Measurements from ENCODE around the gene SLC25A38. TPM values are rescaled to one million over a fixed set of nuclear protein-coding genes. Genes with fewer than 3 reads are reported as not detected.

SLC25A38 gene
- total and polyA plus RNA-seq, 9 of the 15 experiments (the other 6 are each of a cell fraction or from before 2014, with no cell fraction given), result 13.5 to 51.1 (median 30.6) TPM

DNA sequence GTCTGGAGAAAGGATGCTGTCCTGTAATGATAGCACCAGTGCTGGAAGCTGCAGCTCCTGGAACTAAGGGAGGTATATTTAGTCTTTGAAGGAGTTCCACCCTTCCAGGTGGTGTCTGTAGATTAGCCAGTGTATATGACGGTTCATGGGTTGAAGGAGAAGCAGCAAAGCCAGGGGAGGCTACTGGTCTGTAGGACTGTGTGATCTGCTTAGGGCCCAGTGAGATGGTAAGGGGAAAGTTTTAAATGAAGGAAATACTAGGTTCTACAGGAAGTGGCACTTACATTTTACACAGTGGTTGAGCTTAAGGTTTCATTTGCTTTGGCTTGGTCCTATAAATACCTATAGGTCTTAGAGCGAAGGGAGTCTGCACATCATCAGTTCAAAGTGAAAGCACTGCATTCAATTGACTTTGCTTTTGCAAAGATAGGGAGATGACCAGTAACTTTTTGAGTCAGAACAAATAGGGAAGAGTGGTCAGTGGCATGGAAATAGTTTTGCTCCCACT, 5.6 kb downstream of the SLC25A38 start (continued):
- TF ChIP-seq, protein P1, sequence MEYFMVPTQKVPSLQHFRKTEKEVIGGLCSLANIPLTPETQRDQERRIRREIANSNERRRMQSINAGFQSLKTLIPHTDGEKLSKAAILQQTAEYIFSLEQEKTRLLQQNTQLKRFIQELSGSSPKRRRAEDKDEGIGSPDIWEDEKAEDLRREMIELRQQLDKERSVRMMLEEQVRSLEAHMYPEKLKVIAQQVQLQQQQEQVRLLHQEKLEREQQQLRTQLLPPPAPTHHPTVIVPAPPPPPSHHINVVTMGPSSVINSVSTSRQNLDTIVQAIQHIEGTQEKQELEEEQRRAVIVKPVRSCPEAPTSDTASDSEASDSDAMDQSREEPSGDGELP (CRISPR knock-in tag; IDR thresholded peaks at IDR 0.05; ENCODE audit: borderline replicate concordance), result no peak
- TF ChIP-seq, protein P2, sequence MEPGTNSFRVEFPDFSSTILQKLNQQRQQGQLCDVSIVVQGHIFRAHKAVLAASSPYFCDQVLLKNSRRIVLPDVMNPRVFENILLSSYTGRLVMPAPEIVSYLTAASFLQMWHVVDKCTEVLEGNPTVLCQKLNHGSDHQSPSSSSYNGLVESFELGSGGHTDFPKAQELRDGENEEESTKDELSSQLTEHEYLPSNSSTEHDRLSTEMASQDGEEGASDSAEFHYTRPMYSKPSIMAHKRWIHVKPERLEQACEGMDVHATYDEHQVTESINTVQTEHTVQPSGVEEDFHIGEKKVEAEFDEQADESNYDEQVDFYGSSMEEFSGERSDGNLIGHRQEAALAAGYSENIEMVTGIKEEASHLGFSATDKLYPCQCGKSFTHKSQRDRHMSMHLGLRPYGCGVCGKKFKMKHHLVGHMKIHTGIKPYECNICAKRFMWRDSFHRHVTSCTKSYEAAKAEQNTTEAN (CRISPR knock-in tag; IDR thresholded peaks at IDR 0.05), result no peak
- TF ChIP-seq PCBP2 (IDR thresholded peaks at IDR 0.05; ENCODE audit: low read depth, low read length, poor library complexity, severe bottlenecking) (no peak), PYGO2 (tag; IDR thresholded peaks at IDR 0.05) (no peak), HNRNPL (IDR thresholded peaks at IDR 0.05; ENCODE audit: low read depth, low read length) (no peak), POU5F1 (IDR thresholded peaks at IDR 0.05; ENCODE audit: borderline replicate concordance, low read depth, low read length, partially characterized antibody) (no peak), GATA2 (CRISPR knock-in tag; IDR thresholded peaks at IDR 0.05) (peak; percentile 61; the same call in 1 of the 2 replicates), TEAD1 (CRISPR knock-in tag; IDR thresholded peaks at IDR 0.05) (no peak), ZFX (CRISPR knock-in tag; IDR thresholded peaks at IDR 0.05) (no peak), RBM17 (IDR thresholded peaks at IDR 0.05; ENCODE audit: borderline replicate concordance, low read depth, low read length) (no peak), FOXJ2 (tag; IDR thresholded peaks at IDR 0.05) (no peak), FOXJ3 (CRISPR knock-in tag; IDR thresholded peaks at IDR 0.05) (no peak), DACH1 (IDR thresholded peaks at IDR 0.05; ENCODE audit: partially characterized antibody) (no peak), SPI1 (IDR thresholded peaks at IDR 0.05; ENCODE audit: borderline replicate concordance, low read depth, low read length) (no peak)
- TF ChIP-seq, protein P3, sequence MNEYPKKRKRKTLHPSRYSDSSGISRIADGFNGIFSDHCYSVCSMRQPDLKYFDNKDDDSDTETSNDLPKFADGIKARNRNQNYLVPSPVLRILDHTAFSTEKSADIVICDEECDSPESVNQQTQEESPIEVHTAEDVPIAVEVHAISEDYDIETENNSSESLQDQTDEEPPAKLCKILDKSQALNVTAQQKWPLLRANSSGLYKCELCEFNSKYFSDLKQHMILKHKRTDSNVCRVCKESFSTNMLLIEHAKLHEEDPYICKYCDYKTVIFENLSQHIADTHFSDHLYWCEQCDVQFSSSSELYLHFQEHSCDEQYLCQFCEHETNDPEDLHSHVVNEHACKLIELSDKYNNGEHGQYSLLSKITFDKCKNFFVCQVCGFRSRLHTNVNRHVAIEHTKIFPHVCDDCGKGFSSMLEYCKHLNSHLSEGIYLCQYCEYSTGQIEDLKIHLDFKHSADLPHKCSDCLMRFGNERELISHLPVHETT (CRISPR knock-in tag; conservative IDR thresholded peaks at IDR 0.05 in 1 of 2, IDR thresholded peaks at IDR 0.05 in 1 of 2), result no peak
- TF ChIP-seq, protein P4, sequence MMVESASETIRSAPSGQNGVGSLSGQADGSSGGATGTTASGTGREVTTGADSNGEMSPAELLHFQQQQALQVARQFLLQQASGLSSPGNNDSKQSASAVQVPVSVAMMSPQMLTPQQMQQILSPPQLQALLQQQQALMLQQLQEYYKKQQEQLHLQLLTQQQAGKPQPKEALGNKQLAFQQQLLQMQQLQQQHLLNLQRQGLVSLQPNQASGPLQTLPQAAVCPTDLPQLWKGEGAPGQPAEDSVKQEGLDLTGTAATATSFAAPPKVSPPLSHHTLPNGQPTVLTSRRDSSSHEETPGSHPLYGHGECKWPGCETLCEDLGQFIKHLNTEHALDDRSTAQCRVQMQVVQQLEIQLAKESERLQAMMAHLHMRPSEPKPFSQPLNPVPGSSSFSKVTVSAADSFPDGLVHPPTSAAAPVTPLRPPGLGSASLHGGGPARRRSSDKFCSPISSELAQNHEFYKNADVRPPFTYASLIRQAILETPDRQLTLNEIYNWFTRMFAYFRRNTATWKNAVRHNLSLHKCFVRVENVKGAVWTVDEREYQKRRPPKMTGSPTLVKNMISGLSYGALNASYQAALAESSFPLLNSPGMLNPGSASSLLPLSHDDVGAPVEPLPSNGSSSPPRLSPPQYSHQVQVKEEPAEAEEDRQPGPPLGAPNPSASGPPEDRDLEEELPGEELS (CRISPR knock-in tag; IDR thresholded peaks at IDR 0.05; ENCODE audit: borderline replicate concordance), result no peak
- TF ChIP-seq, protein P5, sequence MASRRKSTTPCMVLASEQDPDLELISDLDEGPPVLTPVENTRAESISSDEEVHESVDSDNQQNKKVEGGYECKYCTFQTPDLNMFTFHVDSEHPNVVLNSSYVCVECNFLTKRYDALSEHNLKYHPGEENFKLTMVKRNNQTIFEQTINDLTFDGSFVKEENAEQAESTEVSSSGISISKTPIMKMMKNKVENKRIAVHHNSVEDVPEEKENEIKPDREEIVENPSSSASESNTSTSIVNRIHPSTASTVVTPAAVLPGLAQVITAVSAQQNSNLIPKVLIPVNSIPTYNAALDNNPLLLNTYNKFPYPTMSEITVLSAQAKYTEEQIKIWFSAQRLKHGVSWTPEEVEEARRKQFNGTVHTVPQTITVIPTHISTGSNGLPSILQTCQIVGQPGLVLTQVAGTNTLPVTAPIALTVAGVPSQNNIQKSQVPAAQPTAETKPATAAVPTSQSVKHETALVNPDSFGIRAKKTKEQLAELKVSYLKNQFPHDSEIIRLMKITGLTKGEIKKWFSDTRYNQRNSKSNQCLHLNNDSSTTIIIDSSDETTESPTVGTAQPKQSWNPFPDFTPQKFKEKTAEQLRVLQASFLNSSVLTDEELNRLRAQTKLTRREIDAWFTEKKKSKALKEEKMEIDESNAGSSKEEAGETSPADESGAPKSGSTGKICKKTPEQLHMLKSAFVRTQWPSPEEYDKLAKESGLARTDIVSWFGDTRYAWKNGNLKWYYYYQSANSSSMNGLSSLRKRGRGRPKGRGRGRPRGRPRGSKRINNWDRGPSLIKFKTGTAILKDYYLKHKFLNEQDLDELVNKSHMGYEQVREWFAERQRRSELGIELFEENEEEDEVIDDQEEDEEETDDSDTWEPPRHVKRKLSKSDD (conservative IDR thresholded peaks at IDR 0.05; ENCODE audit: low read length), result no peak

Data from K562 (cell line).